ENCODE measurements around the gene EFEMP2.

Gene EFEMP2

DNA sequence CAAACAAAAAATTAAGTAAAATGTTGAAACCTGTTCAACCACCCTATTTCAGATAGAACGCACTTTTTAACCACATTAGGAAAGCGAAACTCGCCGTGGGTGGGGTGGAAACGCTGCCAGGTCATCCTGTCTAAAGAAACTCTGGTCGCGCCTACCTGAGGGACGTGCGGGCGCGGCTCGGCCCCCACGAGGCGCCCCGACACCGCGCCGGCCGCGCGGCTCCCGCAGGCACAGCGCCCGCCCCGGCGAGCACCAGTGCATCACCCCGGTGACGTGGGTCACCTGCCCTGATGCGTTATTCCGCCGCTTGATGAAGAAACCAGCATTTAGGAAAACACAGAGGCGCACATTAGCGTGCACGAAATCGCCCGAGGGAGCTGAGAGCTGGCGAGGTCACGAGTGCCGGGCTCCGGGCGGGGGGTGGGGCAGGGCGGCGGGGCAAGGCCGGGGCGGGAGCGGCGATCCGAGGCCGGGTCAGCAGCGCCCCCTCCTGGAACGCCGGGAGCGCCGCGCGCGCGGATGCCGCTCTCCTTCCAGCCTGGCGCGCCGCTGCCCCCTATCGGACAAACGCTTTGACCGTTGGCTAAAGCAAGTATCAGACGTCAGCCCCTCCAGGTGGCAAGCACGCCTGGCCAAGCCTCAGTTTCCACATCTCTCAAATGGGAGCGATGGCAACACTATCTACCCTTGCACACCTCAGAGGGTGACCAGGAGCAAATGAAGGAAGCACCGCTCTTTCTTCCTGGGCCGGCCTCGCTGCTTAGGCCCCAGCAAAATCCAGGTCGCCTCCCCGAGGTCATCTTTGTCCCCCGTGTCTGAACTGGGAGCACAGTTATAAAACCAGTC, 54.5 kb downstream of the EFEMP2 start:
- no peaks in the 10 kb centered on the region for H3K9me3 ChIP-seq (ENCODE audit: control insufficient read depth, low read length)
- no peaks in the 10 kb centered on the region for H3K27me3 ChIP-seq (replicated peaks; ENCODE audit: control insufficient read depth, insufficient read depth, low read length)
- DNase-seq (ENCODE audit: low read depth), result peak; percentile 98
- H3K9ac ChIP-seq (ENCODE audit: low read length), result peak overlapping the region; percentile 87
- H3K36me3 ChIP-seq (ENCODE audit: control insufficient read depth, insufficient read depth, low read length, severe bottlenecking), result no peaks in the 10 kb centered on the region
- H3K4me3 ChIP-seq (ENCODE audit: low read length), result peak overlapping the region; percentile 87
- H3K4me1 ChIP-seq (ENCODE audit: control insufficient read depth, insufficient read depth, low read length), result peaks cover 24% of the 10 kb centered on the region

DNA sequence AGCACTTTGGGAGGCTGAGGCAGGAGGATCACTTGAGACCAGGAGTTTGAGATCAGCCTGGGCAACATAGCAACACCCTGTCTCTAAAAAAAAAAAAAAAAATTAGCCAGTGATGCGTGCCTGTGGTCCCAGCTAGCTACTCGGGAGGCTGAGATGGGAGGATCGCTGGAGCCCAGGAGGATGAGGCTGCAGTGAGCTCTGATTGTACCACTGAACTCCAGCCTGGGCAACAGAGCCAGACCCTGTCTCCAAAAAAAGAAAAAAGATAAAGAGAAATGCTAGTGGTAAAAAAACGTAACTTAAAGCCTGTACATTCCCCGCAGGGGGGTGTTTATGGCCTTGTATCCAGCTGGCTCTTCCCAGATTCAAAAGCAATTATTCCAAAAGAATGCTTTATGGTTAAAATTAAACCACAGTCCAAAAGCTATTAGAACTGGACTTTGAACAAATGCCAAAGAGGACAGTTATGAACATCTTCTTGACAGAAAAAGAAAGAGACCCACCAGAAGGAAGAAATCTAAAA, 55.2 kb downstream of the EFEMP2 start:
- H3K9ac ChIP-seq (ENCODE audit: low read length), result peak overlapping the region; percentile 87
- peaks cover 30% of the 10 kb centered on the region for H3K4me1 ChIP-seq (ENCODE audit: control insufficient read depth, insufficient read depth, low read length)
- DNase-seq (ENCODE audit: low read depth), result peak; percentile 27
- peak overlapping the region; percentile 87 for H3K4me3 ChIP-seq (ENCODE audit: low read length)
- no peaks in the 10 kb centered on the region for H3K9me3 ChIP-seq (ENCODE audit: control insufficient read depth, low read length)
- H3K27me3 ChIP-seq (replicated peaks; ENCODE audit: control insufficient read depth, insufficient read depth, low read length), result no peaks in the 10 kb centered on the region
- H3K36me3 ChIP-seq (ENCODE audit: control insufficient read depth, insufficient read depth, low read length, severe bottlenecking), result no peaks in the 10 kb centered on the region

DNA sequence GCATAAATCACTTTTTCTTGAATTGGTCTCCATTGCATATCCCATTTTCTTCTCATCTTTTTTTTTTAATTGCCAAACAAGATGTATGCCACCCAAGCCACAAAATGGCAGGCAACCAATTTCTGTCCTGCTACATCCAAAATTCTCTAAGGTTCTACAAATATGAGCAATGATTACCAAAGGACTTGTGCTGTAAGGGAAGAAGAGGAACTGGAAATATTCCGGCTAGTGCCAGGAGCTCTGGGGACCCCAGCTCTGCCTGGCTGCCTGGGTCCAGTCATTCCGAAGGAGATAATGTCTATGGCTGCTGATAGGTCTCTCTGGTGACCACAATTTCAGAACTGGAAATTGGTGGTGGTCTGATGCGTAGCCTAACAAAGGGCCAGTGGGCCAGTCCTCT, 55.9 kb downstream of the EFEMP2 start:
- H3K4me1 ChIP-seq (ENCODE audit: control insufficient read depth, insufficient read depth, low read length), result peaks cover 36% of the 10 kb centered on the region
- no peaks in the 10 kb centered on the region for H3K9me3 ChIP-seq (ENCODE audit: control insufficient read depth, low read length)
- peak overlapping the region; percentile 87 for H3K4me3 ChIP-seq (ENCODE audit: low read length)
- H3K27me3 ChIP-seq (replicated peaks; ENCODE audit: control insufficient read depth, insufficient read depth, low read length), result no peaks in the 10 kb centered on the region
- H3K36me3 ChIP-seq (ENCODE audit: control insufficient read depth, insufficient read depth, low read length, severe bottlenecking), result no peaks in the 10 kb centered on the region
- no peak for DNase-seq (ENCODE audit: low read depth)
- H3K9ac ChIP-seq (ENCODE audit: low read length), result no peak overlapping the region

All from adipocyte (in vitro differentiated cells).